Liver (tissue), 3 donors: Measurements from ENCODE around the gene SLC36A1.

Experiments
- JUND ChIP-seq, 2 donors: IDR thresholded peaks; 2 replicates each; pipeline ENCODE4 v1.6.1; 2016; ENCODE audit warnings: antibody characterized with exemption in 2 of 2
- RAD21 ChIP-seq, 2 donors: IDR thresholded peaks; 2 replicates each; pipeline ENCODE4 v1.6.1; 2016; ENCODE audit warnings: antibody characterized with exemption in 2 of 2, mild to moderate bottlenecking in 2 of 2
- REST ChIP-seq: IDR thresholded peaks from 2 replicates; pipeline ENCODE4 v1.6.1; 2016; ENCODE audit warnings: antibody characterized with exemption, mild to moderate bottlenecking
- TAF1 ChIP-seq: conservative IDR thresholded peaks from 2 replicates; pipeline ENCODE4 v1.6.1; 2016; ENCODE audit warnings: antibody characterized with exemption, mild to moderate bottlenecking
- YY1 ChIP-seq: IDR thresholded peaks from 2 replicates; pipeline ENCODE4 v1.6.1; 2016; ENCODE audit warnings: antibody characterized with exemption, mild to moderate bottlenecking
- TF ChIP-seq, protein P1 (sequence below): IDR thresholded peaks from 2 replicates; pipeline ENCODE4 v1.6.1; 2016; ENCODE audit warnings: antibody characterized with exemption
- TF ChIP-seq, protein P2 (sequence below): fragments of 150-350 bp; IDR thresholded peaks from 2 replicates; pipeline ENCODE4 v1.5.1; 2017; ENCODE audit warnings: improper control_type of control experiment, low read depth, low read length; ENCODE audit not compliant: missing input control
- donor health status: healthy.
- donor health status: healthy.

GRCh38 chr5:151427258-151427657, 20.1 kb upstream of the SLC36A1 start:
- TF ChIP-seq, protein P1, sequence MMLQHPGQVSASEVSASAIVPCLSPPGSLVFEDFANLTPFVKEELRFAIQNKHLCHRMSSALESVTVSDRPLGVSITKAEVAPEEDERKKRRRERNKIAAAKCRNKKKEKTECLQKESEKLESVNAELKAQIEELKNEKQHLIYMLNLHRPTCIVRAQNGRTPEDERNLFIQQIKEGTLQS: no peak
- TF ChIP-seq RAD21 (IDR thresholded peaks at IDR 0.05) (no peak), TAF1 (no peak), YY1 (no peak), REST (no peak), JUND (IDR thresholded peaks at IDR 0.05) (no peak)
- TF ChIP-seq, protein P2, sequence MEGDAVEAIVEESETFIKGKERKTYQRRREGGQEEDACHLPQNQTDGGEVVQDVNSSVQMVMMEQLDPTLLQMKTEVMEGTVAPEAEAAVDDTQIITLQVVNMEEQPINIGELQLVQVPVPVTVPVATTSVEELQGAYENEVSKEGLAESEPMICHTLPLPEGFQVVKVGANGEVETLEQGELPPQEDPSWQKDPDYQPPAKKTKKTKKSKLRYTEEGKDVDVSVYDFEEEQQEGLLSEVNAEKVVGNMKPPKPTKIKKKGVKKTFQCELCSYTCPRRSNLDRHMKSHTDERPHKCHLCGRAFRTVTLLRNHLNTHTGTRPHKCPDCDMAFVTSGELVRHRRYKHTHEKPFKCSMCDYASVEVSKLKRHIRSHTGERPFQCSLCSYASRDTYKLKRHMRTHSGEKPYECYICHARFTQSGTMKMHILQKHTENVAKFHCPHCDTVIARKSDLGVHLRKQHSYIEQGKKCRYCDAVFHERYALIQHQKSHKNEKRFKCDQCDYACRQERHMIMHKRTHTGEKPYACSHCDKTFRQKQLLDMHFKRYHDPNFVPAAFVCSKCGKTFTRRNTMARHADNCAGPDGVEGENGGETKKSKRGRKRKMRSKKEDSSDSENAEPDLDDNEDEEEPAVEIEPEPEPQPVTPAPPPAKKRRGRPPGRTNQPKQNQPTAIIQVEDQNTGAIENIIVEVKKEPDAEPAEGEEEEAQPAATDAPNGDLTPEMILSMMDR: no peak
